Measurements from ENCODE around the gene RPL36AL. TPM values are rescaled to one million over a fixed set of nuclear protein-coding genes. Genes with fewer than 3 reads are reported as not detected.

Gene RPL36AL
- total RNA-seq, 2 experiments from 2014 or later: 249 to 262 TPM

DNA sequence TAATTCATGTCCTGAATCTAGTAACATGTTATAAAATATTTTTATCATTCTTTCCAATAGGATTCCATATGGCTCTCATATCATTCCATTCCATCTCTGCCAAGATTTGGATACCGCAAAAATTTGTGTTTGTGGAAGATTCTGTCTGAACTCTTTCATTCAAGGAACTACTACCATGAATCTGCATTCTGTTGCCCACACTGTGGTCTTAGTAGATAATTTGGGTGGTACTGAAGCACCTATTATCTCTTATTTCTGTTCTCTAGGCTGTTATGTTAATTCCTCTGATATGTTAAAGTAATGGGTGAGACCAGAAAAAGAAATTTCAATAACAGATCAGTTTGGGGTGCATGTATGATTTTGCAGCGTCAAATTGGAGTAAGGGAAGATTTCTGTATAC, 6.2 kb downstream of the RPL36AL start:
- Mint-ChIP-seq H3K4me1 (peaks cover 29% of the 10 kb centered on the region), H3K4me3 (no peak overlapping the region), H3K27ac (no peak overlapping the region), H3K27me3 (no peaks in the 10 kb centered on the region), H3K9me3 (no peaks in the 10 kb centered on the region), H3K36me3 (ENCODE audit: low read depth) (peaks cover 50% of the 10 kb centered on the region)
- DNase-seq: no peak
- ChIA-PET CTCF (interaction anchor here (0.6 kb wide), 1 partner anchor 702 kb away, joined by 3 read pairs; no protein-coding TSS in a partner anchor), POLR2A (interaction anchor here (0.5 kb wide), 1 partner anchor 10 kb away, joined by 3 read pairs; no protein-coding TSS in a partner anchor)

DNA sequence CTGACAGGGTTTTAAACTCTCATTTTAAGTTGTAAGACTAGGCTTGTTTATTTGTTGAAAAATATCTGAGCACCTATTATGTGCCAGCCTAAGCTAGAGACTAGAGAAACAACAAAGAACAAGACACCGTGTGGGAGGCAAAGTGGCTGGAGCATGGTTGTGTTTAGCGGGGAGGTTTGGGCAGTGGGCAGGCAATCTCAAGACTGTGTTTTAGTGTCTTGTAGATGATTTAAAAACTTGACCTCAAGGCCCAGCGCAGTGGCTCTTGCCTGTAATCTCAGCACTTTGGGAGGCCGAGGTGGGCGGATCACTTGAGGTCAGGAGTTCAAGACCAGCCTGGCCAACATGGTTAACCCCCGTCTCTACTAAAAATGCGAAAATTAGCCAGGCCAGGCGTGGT, 7.8 kb downstream of the RPL36AL start:
- Mint-ChIP-seq H3K36me3 (ENCODE audit: low read depth) (peaks cover 45% of the 10 kb centered on the region), H3K27ac (no peak overlapping the region), H3K4me3 (no peak overlapping the region), H3K9me3 (no peaks in the 10 kb centered on the region), H3K4me1 (peaks cover 18% of the 10 kb centered on the region), H3K27me3 (no peaks in the 10 kb centered on the region)
- CTCF ChIA-PET: interaction anchor here (1.5 kb wide), 1 partner anchor 21 kb away, joined by 3 read pairs; no protein-coding TSS in a partner anchor
- no peak for DNase-seq
- POLR2A ChIA-PET: no interaction called here

- H3K4me1 Mint-ChIP-seq: peaks cover 13% of the 10 kb centered on the region
- ChIA-PET CTCF (interaction anchor here (1.1 to 1.6 kb wide), 3 partner anchors 20 to 25 kb away, joined by 3 to 4 read pairs (median 3); no protein-coding TSS in a partner anchor), POLR2A (no interaction called here)
- no peak overlapping the region for H3K4me3 Mint-ChIP-seq
- H3K27ac Mint-ChIP-seq: no peak overlapping the region
- no peaks in the 10 kb centered on the region for H3K27me3 Mint-ChIP-seq
- DNase-seq: no peak
- H3K9me3 Mint-ChIP-seq: no peaks in the 10 kb centered on the region
- H3K36me3 Mint-ChIP-seq (ENCODE audit: low read depth): peaks cover 44% of the 10 kb centered on the region
Observed at GRCh38 chr14:49612251-49612650, 8.2 kb downstream of the RPL36AL start.

GRCh38 chr14:49607583-49607982, 12.8 kb downstream of the RPL36AL start:
- Mint-ChIP-seq H3K27ac (no peak overlapping the region), H3K36me3 (ENCODE audit: low read depth) (peaks cover 38% of the 10 kb centered on the region), H3K9me3 (no peaks in the 10 kb centered on the region), H3K4me1 (peaks cover 18% of the 10 kb centered on the region), H3K27me3 (no peaks in the 10 kb centered on the region), H3K4me3 (no peak overlapping the region)
- CTCF ChIA-PET: interaction anchor here (0.9 to 1.1 kb wide), 2 partner anchors 9 to 20 kb away, joined by 3 read pairs; partner anchors contain the start of gene LRR1
- no peak for DNase-seq
- POLR2A ChIA-PET: interaction anchor here (0.6 kb wide), 1 partner anchor 21 kb away, joined by 3 read pairs; no protein-coding TSS in a partner anchor

- H3K27me3 Mint-ChIP-seq: peaks cover 2% of the 10 kb centered on the region
- POLR2A ChIA-PET: interaction anchor here (0.6 to 1.3 kb wide), 4 partner anchors 12 to 342 kb away, joined by 3 to 6 read pairs (median 4); partner anchors contain the start of genes MGAT2, RPL36AL and RPS29
- peak within 1 kb of the TSS; percentile 100 for H3K27ac Mint-ChIP-seq
- no peaks in the 10 kb centered on the region for H3K9me3 Mint-ChIP-seq
- H3K4me1 Mint-ChIP-seq: peaks cover 42% of the 10 kb centered on the region
- H3K4me3 Mint-ChIP-seq: peak within 1 kb of the TSS; percentile 99
- CTCF ChIA-PET: interaction anchor here (0.6 to 2.0 kb wide), 8 partner anchors 9 to 36 kb away, joined by 3 to 30 read pairs (median 4); partner anchors contain the start of genes DNAAF2, MGAT2, RPL36AL and RPS29
- H3K36me3 Mint-ChIP-seq (ENCODE audit: low read depth): peaks cover 25% of the 10 kb centered on the region
- peak; percentile 87 for DNase-seq
Observed at GRCh38 chr14:49598485-49599300, 21.7 kb downstream of the RPL36AL start, which contains the start of gene LRR1. Gene LRR1, plus strand, starts transcription at chr14:49598940. Its CDS starts 81 bp downstream, at chr14:49599021.

- Mint-ChIP-seq H3K36me3 (ENCODE audit: low read depth) (peaks cover 25% of the 10 kb centered on the region), H3K4me3 (peak overlapping the region; percentile 99), H3K9me3 (no peaks in the 10 kb centered on the region), H3K4me1 (peaks cover 42% of the 10 kb centered on the region), H3K27me3 (peaks cover 2% of the 10 kb centered on the region), H3K27ac (peak overlapping the region; percentile 100)
- ChIA-PET POLR2A (interaction anchor here (0.6 to 1.3 kb wide), 2 partner anchors 12 to 23 kb away, joined by 3 to 5 read pairs; partner anchors contain the start of gene RPS29), CTCF (interaction anchor here (0.9 to 2.0 kb wide), 3 partner anchors 11 to 37 kb away, joined by 3 to 30 read pairs (median 8); partner anchors contain the start of genes DNAAF2, MGAT2, RPL36AL and RPS29)
- DNase-seq: no peak
Observed at GRCh38 chr14:49598189-49598484, 22.3 kb downstream of the RPL36AL start.

GRCh38 chr14:49594347-49595091, 25.9 kb downstream of the RPL36AL start:
- no peak overlapping the region for H3K4me3 Mint-ChIP-seq
- H3K9me3 Mint-ChIP-seq: no peaks in the 10 kb centered on the region
- peaks cover 11% of the 10 kb centered on the region for H3K36me3 Mint-ChIP-seq (ENCODE audit: low read depth)
- H3K4me1 Mint-ChIP-seq: peaks cover 27% of the 10 kb centered on the region
- ChIA-PET CTCF (interaction anchor here (2.7 kb wide), 1 partner anchor 8 kb away, joined by 20 read pairs; the partner anchor contains the start of gene RPS29), POLR2A (no interaction called here)
- no peak overlapping the region for H3K27ac Mint-ChIP-seq
- no peak for DNase-seq
- H3K27me3 Mint-ChIP-seq: peaks cover 2% of the 10 kb centered on the region

DNA sequence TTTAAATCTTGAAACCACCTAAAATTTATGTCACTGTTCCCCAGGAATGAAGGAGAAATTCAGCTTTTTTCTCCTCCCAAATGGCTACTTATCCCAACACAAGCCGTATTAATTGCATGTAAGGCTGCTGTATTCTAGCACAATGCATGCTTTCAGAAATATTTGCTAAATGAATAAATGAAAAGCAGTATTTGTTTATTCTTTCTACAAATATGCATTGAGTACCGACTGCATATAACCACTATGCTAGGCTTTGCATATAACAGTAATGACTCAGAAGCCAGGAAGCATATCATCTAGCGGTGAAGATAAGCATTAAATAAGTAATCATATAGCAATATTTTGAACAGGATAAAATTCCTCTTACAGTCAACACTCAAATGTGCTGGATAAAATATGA, 27.4 kb downstream of the RPL36AL start:
- Mint-ChIP-seq H3K36me3 (ENCODE audit: low read depth) (peaks cover 4% of the 10 kb centered on the region), H3K4me3 (no peak overlapping the region), H3K4me1 (peaks cover 25% of the 10 kb centered on the region), H3K27me3 (peaks cover 2% of the 10 kb centered on the region), H3K27ac (no peak overlapping the region), H3K9me3 (no peaks in the 10 kb centered on the region)
- ChIA-PET CTCF (no interaction called here), POLR2A (no interaction called here)
- DNase-seq: no peak

DNA sequence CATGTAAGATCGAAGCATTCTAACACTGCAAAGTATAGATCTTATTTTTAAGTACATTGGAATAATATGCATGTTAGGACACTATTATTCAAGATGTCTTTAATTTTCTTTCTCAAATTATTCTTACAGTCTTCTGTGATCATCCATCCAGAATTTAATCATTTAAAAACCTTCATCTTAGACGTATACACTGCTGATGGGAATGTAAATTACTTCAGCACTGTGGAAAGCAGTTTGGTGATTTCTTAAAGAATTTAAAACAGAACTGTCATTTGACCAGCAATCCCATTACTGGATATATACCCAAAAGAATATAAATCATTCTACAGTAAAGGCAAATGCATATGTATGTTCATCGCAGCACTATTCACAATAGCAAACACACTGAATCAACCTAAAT, 31.0 kb downstream of the RPL36AL start:
- Mint-ChIP-seq H3K9me3 (no peaks in the 10 kb centered on the region), H3K4me3 (no peak overlapping the region), H3K4me1 (peaks cover 21% of the 10 kb centered on the region), H3K27me3 (no peaks in the 10 kb centered on the region), H3K36me3 (ENCODE audit: low read depth) (peaks cover 18% of the 10 kb centered on the region), H3K27ac (no peak overlapping the region)
- POLR2A ChIA-PET: no interaction called here
- DNase-seq: no peak
- CTCF ChIA-PET: interaction anchor here (0.9 kb wide), 1 partner anchor 128 kb away, joined by 3 read pairs; no protein-coding TSS in a partner anchor

- POLR2A ChIA-PET: interaction anchor here (0.6 to 1.5 kb wide), 4 partner anchors 12 to 47 kb away, joined by 3 to 18 read pairs (median 4); partner anchors contain the start of genes LRR1, MGAT2 and RPL36AL
- Mint-ChIP-seq H3K4me3 (peak overlapping the region; percentile 80), H3K36me3 (ENCODE audit: low read depth) (peaks cover 41% of the 10 kb centered on the region), H3K27ac (peak overlapping the region; percentile 100), H3K9me3 (no peaks in the 10 kb centered on the region), H3K27me3 (no peaks in the 10 kb centered on the region), H3K4me1 (peaks cover 41% of the 10 kb centered on the region)
- CTCF ChIA-PET: interaction anchor here (0.5 to 3.7 kb wide), 17 partner anchors 9 to 724 kb away, joined by 3 to 30 read pairs (median 4); partner anchors contain the start of genes DNAAF2, LRR1, MGAT2 and POLE2
- DNase-seq: peak; percentile 55
Observed at GRCh38 chr14:49586673-49587460, 33.6 kb downstream of the RPL36AL start.

DNA sequence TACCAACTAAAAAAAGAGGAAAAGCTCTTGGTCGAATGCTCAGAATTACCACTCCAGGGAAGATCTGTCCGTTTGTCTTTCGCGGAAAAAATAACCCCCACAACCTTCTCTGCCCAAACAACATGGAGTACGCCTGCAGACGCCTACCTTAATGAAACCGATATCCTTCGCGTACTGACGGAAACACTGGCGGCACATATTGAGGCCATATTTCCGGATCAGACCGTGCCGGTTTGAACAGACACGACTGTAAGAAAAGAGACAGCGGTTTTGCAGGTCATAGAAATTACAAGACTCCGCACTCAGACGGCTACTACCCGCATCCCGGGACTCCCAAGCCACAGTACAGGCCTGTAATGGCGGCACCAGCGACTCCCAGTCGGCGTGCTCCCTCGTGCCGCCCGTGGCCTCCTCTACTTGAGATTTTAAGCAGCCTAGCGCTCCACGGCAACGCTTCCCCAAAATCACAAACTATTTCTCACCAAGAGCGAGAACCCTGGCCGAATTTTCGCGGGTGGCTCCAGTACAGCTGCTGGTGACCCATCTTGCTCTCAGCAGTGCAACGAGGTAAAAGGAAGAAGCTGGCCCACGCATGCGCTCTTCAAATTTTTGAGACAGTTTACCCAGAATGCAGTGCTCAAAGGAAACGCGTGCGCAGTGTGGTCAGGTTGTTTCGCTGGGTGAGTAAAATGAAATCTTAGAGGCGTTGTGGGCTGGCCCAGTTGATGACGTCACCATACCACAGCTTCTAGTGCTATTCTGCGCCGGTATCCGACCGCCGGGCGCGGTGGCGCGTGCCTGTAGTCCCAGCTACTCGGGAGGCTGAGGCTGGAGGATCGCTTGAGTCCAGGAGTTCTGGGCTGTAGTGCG, 34.4 kb downstream of the RPL36AL start, which contains the start of gene RPS29:
Gene RPS29, minus strand, starts transcription at position 578 of the 870 bp plus-strand sequence. Its CDS starts 34 bp downstream, at position 544.
- ChIA-PET CTCF (interaction anchor here (0.6 to 3.7 kb wide), 10 partner anchors 10 to 458 kb away, joined by 3 to 30 read pairs (median 4); partner anchors contain the start of genes DNAAF2, LRR1, MGAT2 and NEMF), POLR2A (interaction anchor here (0.6 to 1.5 kb wide), 6 partner anchors 13 to 184 kb away, joined by 3 to 18 read pairs (median 4); partner anchors contain the start of genes LRR1, MGAT2 and RPL36AL)
- Mint-ChIP-seq H3K36me3 (ENCODE audit: low read depth) (peaks cover 50% of the 10 kb centered on the region), H3K4me1 (peaks cover 49% of the 10 kb centered on the region), H3K27me3 (no peaks in the 10 kb centered on the region), H3K9me3 (no peaks in the 10 kb centered on the region), H3K27ac (peak within 1 kb of the TSS; percentile 100), H3K4me3 (peak within 1 kb of the TSS; percentile 80)
- peak; percentile 99 for DNase-seq
